IMR-90 (cell line): ENCODE data around the gene DMD. TPM values are rescaled to one million over a fixed set of nuclear protein-coding genes. Genes with fewer than 3 reads are reported as not detected.

Experiments used
- ATAC-seq: fragments of 200-7000 bp; cut with Tn5 transposase; 2 replicates; pipeline ENCODE4 v1.9.1; 2020; ENCODE audit warnings: low read depth, mild to moderate bottlenecking, moderate library complexity
- BruUV-seq: library from RNA; stranded (reverse); fragments of 400-500 nt; replicated peaks from 2 replicates; lab custom pipeline; 2021; lab: Mats Ljungman, UMichigan
- CTCF ChIA-PET: fragments of 300-600 bp; formaldehyde crosslinking; extraction: SDS; loops from one replicate; lab custom pipeline; 2021; ENCODE audit warnings: antibody characterized with exemption; lab: Yijun Ruan, JAX
- POLR2A ChIA-PET: fragments of 300-600 bp; sonication (Branson Sonifier 250); formaldehyde crosslinking; loops from one replicate; lab custom pipeline; 2022; ENCODE audit warnings: antibody characterized with exemption; ENCODE audit not compliant: unreplicated experiment; lab: Charles Lee
- DNase-seq: peaks from one replicate; pipeline ENCODE4 v3.0.0; 2013
- H2AFZ ChIP-seq: replicated peaks from 2 replicates; pipeline ENCODE3; 2013; ENCODE audit warnings: low read length, mild to moderate bottlenecking; ENCODE audit not compliant: poor library complexity
- H2AK5ac ChIP-seq: 2 replicates; pipeline ENCODE4 v1.6.1; 2013; ENCODE audit warnings: low read depth, low read length, inconsistent platforms
- H2AK9ac ChIP-seq: replicated peaks from 2 replicates; pipeline ENCODE3; 2013; ENCODE audit warnings: mild to moderate bottlenecking, low read depth, low read length, moderate library complexity; ENCODE audit not compliant: poor library complexity
- H2BK120ac ChIP-seq: 2 replicates; pipeline ENCODE4 v1.6.1; 2013; ENCODE audit warnings: low read depth, low read length, inconsistent platforms
- H2BK15ac ChIP-seq: 3 replicates; pipeline ENCODE4 v1.6.1; 2013; ENCODE audit warnings: low read depth, low read length, inconsistent platforms
- H2BK20ac ChIP-seq: 2 replicates; pipeline ENCODE4 v1.6.1; 2013; ENCODE audit warnings: low read depth, mild to moderate bottlenecking, inconsistent platforms, low read length, moderate library complexity
- H2BK5ac ChIP-seq: 2 replicates; pipeline ENCODE4 v1.6.1; 2013; ENCODE audit warnings: mild to moderate bottlenecking, low read depth, low read length, inconsistent platforms; ENCODE audit not compliant: poor library complexity, severe bottlenecking
- H3K14ac ChIP-seq: replicated peaks from 2 replicates; pipeline ENCODE4 v1.6.1; 2013; ENCODE audit warnings: low read depth, low read length, inconsistent platforms
- H3K18ac ChIP-seq: 2 replicates; pipeline ENCODE4 v1.6.1; 2013; ENCODE audit warnings: low read depth, low read length, control low read depth
- H3K23ac ChIP-seq: 2 replicates; pipeline ENCODE4 v1.6.1; 2013; ENCODE audit warnings: low read depth, low read length, inconsistent platforms
- H3K27ac ChIP-seq: 2 replicates; pipeline ENCODE4 v1.5.1; 2013; ENCODE audit warnings: mild to moderate bottlenecking, control low read depth, low read length; ENCODE audit not compliant: insufficient read depth
- H3K27me3 ChIP-seq: 2 replicates; pipeline ENCODE4 v1.6.1; 2013; ENCODE audit warnings: low read length; ENCODE audit not compliant: control insufficient read depth, insufficient read depth
- H3K36me3 ChIP-seq: 2 replicates; pipeline ENCODE4 v1.6.1; 2013; ENCODE audit warnings: low read length, mixed read lengths; ENCODE audit not compliant: control insufficient read depth, insufficient read depth
- H3K4ac ChIP-seq: 2 replicates; pipeline ENCODE4 v1.6.1; 2013; ENCODE audit warnings: low read depth, low read length, inconsistent platforms
- H3K4me1 ChIP-seq: 2 replicates; pipeline ENCODE4 v1.6.1; 2013; ENCODE audit warnings: low read length, mixed read lengths; ENCODE audit not compliant: control insufficient read depth, insufficient read depth
- H3K4me2 ChIP-seq: 2 replicates; pipeline ENCODE4 v1.6.1; 2013; ENCODE audit warnings: low read depth, mild to moderate bottlenecking, control low read depth, low read length, moderate library complexity
- H3K4me3 ChIP-seq: 2 replicates; pipeline ENCODE4 v1.5.1; 2013; ENCODE audit warnings: low read depth, mild to moderate bottlenecking, control low read depth, low read length, moderate library complexity; ENCODE audit not compliant: insufficient read depth
- H3K56ac ChIP-seq: 2 replicates; pipeline ENCODE4 v1.6.1; 2013; ENCODE audit warnings: low read length, inconsistent platforms; ENCODE audit not compliant: insufficient read depth; ENCODE audit errors: extremely low read depth
- H3K79me1 ChIP-seq, 2 experiments: 2 replicates each; pipeline ENCODE4 v1.6.1; 2013; ENCODE audit warnings: low read length in 2 of 2, inconsistent platforms in 1 of 2, low read depth in 1 of 2
- H3K9ac ChIP-seq: 2 replicates; pipeline ENCODE4 v1.6.1; 2013; ENCODE audit warnings: low read depth, low read length, control low read depth
- H3K9me1 ChIP-seq: 2 replicates; pipeline ENCODE4 v1.6.1; 2013; ENCODE audit warnings: low read length, inconsistent platforms; ENCODE audit not compliant: insufficient read depth
- H3K9me3 ChIP-seq: 2 replicates; pipeline ENCODE4 v1.6.1; 2013; ENCODE audit warnings: low read length; ENCODE audit not compliant: control insufficient read depth, insufficient read depth
- H4K20me1 ChIP-seq: 2 replicates; pipeline ENCODE4 v1.6.1; 2013; ENCODE audit warnings: low read length, inconsistent platforms; ENCODE audit not compliant: insufficient read depth
- H4K5ac ChIP-seq: 2 replicates; pipeline ENCODE4 v1.6.1; 2013; ENCODE audit warnings: mild to moderate bottlenecking, low read depth, low read length, control low read depth
- H4K8ac ChIP-seq, 2 experiments: 2 replicates each; pipeline ENCODE4 v1.6.1; 2013; ENCODE audit warnings: low read depth in 2 of 2, low read length in 2 of 2, control low read depth in 1 of 2, inconsistent platforms in 1 of 2
- H4K91ac ChIP-seq: 2 replicates; pipeline ENCODE4 v1.6.1; 2013; ENCODE audit warnings: low read depth, low read length, inconsistent platforms; ENCODE audit not compliant: insufficient read depth
- BHLHE40 ChIP-seq: fragments of 150-350 bp; IDR thresholded peaks from 2 replicates; pipeline ENCODE4 v1.6.1; 2016; ENCODE audit warnings: mild to moderate bottlenecking, low read depth, low read length
- CEBPB ChIP-seq: IDR thresholded peaks from 2 replicates; pipeline ENCODE4 v1.6.1; 2012; ENCODE audit warnings: low read depth, low read length, improper control_type of control experiment
- CHD1 ChIP-seq: IDR thresholded peaks from 2 replicates; pipeline ENCODE4 v1.6.1; 2012; ENCODE audit warnings: low read depth, low read length, improper control_type of control experiment
- CTCF ChIP-seq: conservative IDR thresholded peaks from 2 replicates; pipeline ENCODE4 v1.5.1; 2012; ENCODE audit warnings: mild to moderate bottlenecking, low read depth, low read length, improper control_type of control experiment
- ELK1 ChIP-seq: fragments of 150-350 bp; IDR thresholded peaks from 2 replicates; pipeline ENCODE4 v1.6.1; 2016; ENCODE audit warnings: low read depth, mild to moderate bottlenecking, low read length, moderate library complexity, borderline replicate concordance
- MAFK ChIP-seq: IDR thresholded peaks from 2 replicates; pipeline ENCODE4 v1.6.1; 2012; ENCODE audit warnings: low read depth, low read length, improper control_type of control experiment
- MXI1 ChIP-seq: IDR thresholded peaks from 2 replicates; pipeline ENCODE4 v1.6.1; 2012; ENCODE audit warnings: low read depth, mild to moderate bottlenecking, low read length, moderate library complexity, borderline replicate concordance
- NFE2L2 ChIP-seq: fragments of 150-350 bp; IDR thresholded peaks from 2 replicates; pipeline ENCODE4 v1.6.1; 2016; ENCODE audit warnings: low read depth, mild to moderate bottlenecking, low read length
- POLR2A ChIP-seq: IDR thresholded peaks from 2 replicates; pipeline ENCODE4 v1.6.1; 2012; ENCODE audit warnings: mild to moderate bottlenecking, low read depth, low read length
- RAD21 ChIP-seq: IDR thresholded peaks from 2 replicates; pipeline ENCODE4 v1.6.1; 2012; ENCODE audit warnings: low read length, improper control_type of control experiment
- RCOR1 ChIP-seq: IDR thresholded peaks from 2 replicates; pipeline ENCODE4 v1.6.1; 2012; ENCODE audit warnings: mild to moderate bottlenecking, low read length, improper control_type of control experiment; ENCODE audit not compliant: insufficient replicate concordance
- RFX5 ChIP-seq: IDR thresholded peaks from 2 replicates; pipeline ENCODE4 v1.8.0; 2012; ENCODE audit warnings: low read depth, mild to moderate bottlenecking, low read length, moderate library complexity
- USF2 ChIP-seq: fragments of 150-350 bp; IDR thresholded peaks from 2 replicates; pipeline ENCODE4 v1.6.1; 2017; ENCODE audit warnings: mild to moderate bottlenecking, antibody characterized with exemption, low read length, low read depth
- WGBS, 2 experiments: methylation state at CpG; one replicate each; pipeline versions ENCODE4 v1.1.5 to v1.1.7; 2013; ENCODE audit warnings: missing lambda C conversion rate in 2 of 2; ENCODE audit not compliant: insufficient read length in 1 of 2; ENCODE audit errors: extremely low coverage in 2 of 2; 5-methylcytosine and 5-hydroxymethylcytosine counted together
- dilution Hi-C: fragments of 300-500 bp; cut with HindIII; formaldehyde crosslinking; loops from one replicate; pipeline ENCODE4 v1.14.3; 2018; ENCODE audit warnings: low sequenced_read_pairs; ENCODE audit not compliant: unreplicated experiment
- in situ Hi-C: fragments of 300-500 bp; cut with MboI; formaldehyde crosslinking; loops from 3 replicates; pipeline ENCODE4 v1.14.3; 2019; ENCODE audit warnings: low sequenced_read_pairs, inconsistent platforms, mixed read lengths
- intact Hi-C: fragments of 100-400 bp; cut with micrococcal nuclease; formaldehyde crosslinking; loops from 2 replicates; pipeline ENCODE4 v1.10.0; 2022
- polyA plus RNA-seq, 3 experiments: library from polyadenylated mRNA; depleted of rRNA; stranded (reverse); fragments of >200 nt; gene quantifications; 2 replicates each; pipeline ENCODE4 v1.2.3, GENCODE V29; 2012; ENCODE audit warnings: low replicate concordance in 1 of 3
- total RNA-seq: library from RNA; depleted of rRNA; stranded (reverse); fragments of >200 nt; gene quantifications from 2 replicates; pipeline ENCODE4 v1.2.3, GENCODE V29; 2012

The DMD gene
- total and polyA plus RNA-seq, 2 of the 4 experiments (the other 2 are of a cell fraction), result 6.6 to 11.8 TPM

GRCh38 chrX:31117266-31117665, 2094.1 kb downstream of the DMD start:
- Histone ChIP-seq H2AK5ac (no peak overlapping the region), H4K5ac (no peak overlapping the region), H4K20me1 (no peaks in the 10 kb centered on the region), H2AFZ (no peak overlapping the region), H3K4me1 (no peaks in the 10 kb centered on the region), H3K9me3 (no peaks in the 10 kb centered on the region), H3K27me3 (peaks cover 2% of the 10 kb centered on the region; the same call in 1 of the 2 replicates), H3K4me3 (no peak overlapping the region), H2BK20ac (no peak overlapping the region), H2BK5ac (no peak overlapping the region), H3K9ac (no peak overlapping the region), H4K91ac (no peak overlapping the region), H3K36me3 (no peaks in the 10 kb centered on the region), H3K56ac (no peak overlapping the region), H3K4ac (no peak overlapping the region), H3K23ac (no peak overlapping the region), H3K27ac (no peak overlapping the region), H3K14ac (no peak overlapping the region), H2BK120ac (no peak overlapping the region), H2AK9ac (no peak overlapping the region), H3K4me2 (no peak overlapping the region), H3K9me1 (no peaks in the 10 kb centered on the region), H3K79me1 (no peaks in the 10 kb centered on the region), H3K18ac (no peak overlapping the region), H2BK15ac (no peak overlapping the region), H4K8ac (no peak overlapping the region)
- dilution Hi-C loops (no loop called here), in situ Hi-C loops (no loop called here), intact Hi-C loops (no loop called here)
- no peak for ATAC-seq
- DNase-seq, result peak; percentile 1
- no TSS peak for BruUV-seq
- ChIA-PET POLR2A (no interaction called here), CTCF (no interaction called here)
- no peak for TF ChIP-seq MAFK
- TF ChIP-seq CHD1, result no peak
- no peak for TF ChIP-seq USF2
- no peak for TF ChIP-seq ELK1
- TF ChIP-seq CTCF, result no peak
- no peak for TF ChIP-seq MXI1
- TF ChIP-seq RFX5, result no peak
- no peak for TF ChIP-seq CEBPB
- TF ChIP-seq RCOR1, result no peak
- TF ChIP-seq BHLHE40, result no peak
- no peak for TF ChIP-seq NFE2L2
- TF ChIP-seq POLR2A, result no peak
- no peak for TF ChIP-seq RAD21
- no CpG with 5 or more reads among the region's 4 CpGs for WGBS, 2 experiments
